AG04449 (cell line): ENCODE data around the gene PLXDC2.

Source experiments
- CTCF ChIA-PET: fragments of 350-600 bp; formaldehyde crosslinking; extraction: SDS; loops from one replicate; lab custom pipeline; 2021; ENCODE audit warnings: antibody characterized with exemption; lab: Yijun Ruan, JAX
- POLR2A ChIA-PET: fragments of 400-600, 350-600 bp; formaldehyde crosslinking; extraction: SDS; loops from one replicate; lab custom pipeline; 2020; ENCODE audit warnings: antibody characterized with exemption, inconsistent platforms; lab: Yijun Ruan, JAX
- DNase-seq: peaks from one replicate; pipeline ENCODE4 v3.0.0-alpha.2; 2010; ENCODE audit warnings: low read depth, low spot score
- H3K4me3 ChIP-seq: 2 replicates; pipeline ENCODE4 v1.5.1; 2011; ENCODE audit warnings: low read depth, mild to moderate bottlenecking, control low read depth, low read length
- CTCF ChIP-seq: IDR thresholded peaks from one replicate; pipeline ENCODE4 v1.5.1; 2011; ENCODE audit warnings: mild to moderate bottlenecking, moderate library complexity, low read length, control low read depth, inconsistent platforms; ENCODE audit not compliant: insufficient read depth; ENCODE audit errors: missing control alignments

The PLXDC2 gene

DNA sequence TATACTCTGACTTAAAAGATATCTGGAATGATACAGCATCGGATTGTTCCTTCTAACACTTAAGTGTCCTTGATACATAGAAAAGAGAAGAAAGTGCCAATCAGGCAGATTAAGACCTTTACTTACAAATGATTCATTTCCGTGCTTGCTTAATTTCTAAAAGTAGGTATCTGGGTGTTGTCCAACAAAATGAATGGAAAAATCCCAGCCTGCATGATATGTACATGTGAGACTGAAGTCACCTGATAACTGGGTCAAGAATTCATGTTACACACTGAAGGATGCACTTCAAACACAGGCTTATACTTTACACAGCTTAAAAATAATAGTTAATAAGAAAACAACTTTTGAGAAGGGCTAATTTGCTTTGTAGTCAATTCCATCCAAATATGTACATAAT, 25.2 kb upstream of the PLXDC2 start:
- ChIA-PET POLR2A (no interaction called here), CTCF (no interaction called here)
- H3K4me3 ChIP-seq, result no peak overlapping the region
- DNase-seq, result no peak
- no peak for TF ChIP-seq CTCF

GRCh38 chr10:19795684-19796083, 20.5 kb upstream of the PLXDC2 start:
- H3K4me3 ChIP-seq, result no peak overlapping the region
- no peak for DNase-seq
- CTCF ChIA-PET, result no interaction called here
- TF ChIP-seq CTCF, result no peak
- POLR2A ChIA-PET, result no interaction called here

GRCh38 chr10:19800161-19800560, 16.1 kb upstream of the PLXDC2 start:
- DNase-seq, result no peak
- no peak for TF ChIP-seq CTCF
- ChIA-PET CTCF (no interaction called here), POLR2A (no interaction called here)
- H3K4me3 ChIP-seq, result no peak overlapping the region

GRCh38 chr10:19801369-19801768, 14.9 kb upstream of the PLXDC2 start:
- no peak for DNase-seq
- ChIA-PET POLR2A (no interaction called here), CTCF (no interaction called here)
- no peak for TF ChIP-seq CTCF
- H3K4me3 ChIP-seq, result no peak overlapping the region

DNA sequence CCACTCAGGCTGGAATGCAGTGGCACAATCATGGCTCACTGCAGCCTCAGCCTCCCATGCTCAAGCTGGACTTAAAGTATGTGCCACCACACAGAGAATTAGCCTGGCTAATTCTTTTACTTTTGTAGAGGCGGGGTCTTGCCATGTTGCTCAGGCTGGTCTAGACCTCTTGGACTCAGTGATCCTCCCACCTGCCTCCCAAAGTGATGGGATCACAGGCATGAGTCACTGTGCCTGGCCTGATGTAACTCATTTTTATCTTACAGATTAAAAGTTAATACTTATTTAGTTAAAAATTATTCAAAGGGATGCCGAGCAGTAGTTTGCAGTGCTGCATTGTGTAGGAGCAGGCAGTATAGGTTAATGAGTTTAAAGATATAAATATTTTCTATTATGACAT, 12.6 kb upstream of the PLXDC2 start:
- DNase-seq, result no peak
- no peak overlapping the region for H3K4me3 ChIP-seq
- no peak for TF ChIP-seq CTCF
- ChIA-PET CTCF (no interaction called here), POLR2A (no interaction called here)

DNA sequence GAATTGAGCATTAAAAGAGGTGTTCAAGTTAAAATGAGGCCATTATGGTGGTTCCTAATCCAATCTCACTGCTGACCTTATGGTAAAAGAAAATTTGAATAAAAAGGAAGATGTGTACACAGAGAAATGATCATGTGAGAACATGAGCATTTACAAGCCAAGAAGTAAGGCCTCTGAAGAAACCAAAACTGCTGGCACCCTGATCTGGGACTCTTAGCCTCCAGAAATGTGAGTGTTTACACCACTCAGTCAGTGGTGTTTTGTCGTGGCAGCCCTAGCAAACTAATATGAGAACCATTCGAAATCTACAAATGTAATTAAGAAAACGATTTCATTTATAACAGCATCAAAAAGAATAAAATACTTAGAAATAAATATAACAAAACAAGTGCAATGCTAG, 6.8 kb upstream of the PLXDC2 start:
- ChIA-PET POLR2A (no interaction called here), CTCF (no interaction called here)
- H3K4me3 ChIP-seq, result no peak overlapping the region
- no peak for DNase-seq
- no peak for TF ChIP-seq CTCF

DNA sequence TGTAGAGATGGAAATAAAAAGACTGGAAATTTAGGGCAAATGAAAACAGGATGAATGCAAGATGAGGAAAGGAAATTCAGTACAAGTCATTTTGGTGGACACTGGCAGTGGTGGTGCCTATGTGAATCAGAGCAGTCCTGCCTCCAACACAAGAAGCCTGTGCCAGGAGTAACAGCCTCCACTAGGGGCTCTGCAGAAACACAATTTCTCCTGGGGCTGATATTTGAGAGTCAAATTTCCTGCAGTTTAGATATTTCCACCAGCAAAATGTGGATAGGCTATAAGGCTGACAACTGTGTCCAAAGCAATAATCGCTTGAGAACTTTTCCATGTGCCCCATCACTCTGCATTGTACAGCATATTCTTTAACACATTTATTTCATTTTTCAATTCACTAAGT, 4.7 kb upstream of the PLXDC2 start:
- TF ChIP-seq CTCF, result no peak
- no peak for DNase-seq
- POLR2A ChIA-PET, result no interaction called here
- CTCF ChIA-PET, result no interaction called here
- no peak overlapping the region for H3K4me3 ChIP-seq
